T1000 (cell line): ENCODE measurements around the gene EPHB1.
"Not testable (repeated sequence)": the region's sequence is repeated elsewhere in the genome, so short reads cannot be mapped to it uniquely, and the experiment has no call there.

ENCODE experiments used
- DNase-seq: peaks from one replicate; lab custom pipeline; 2025; ENCODE audit warnings: mixed read lengths; lab: John Stamatoyannopoulos, UW

Gene EPHB1

GRCh38 chr3:134777341-134777740 is 17.7 kb upstream of the EPHB1 start:
- DNase-seq, result no peak

GRCh38 chr3:134788283-134788682 is 6.8 kb upstream of the EPHB1 start:
- not testable (repeated sequence) for DNase-seq

- no peak for DNase-seq
Observed at GRCh38 chr3:134790065-134790464, 5.0 kb upstream of the EPHB1 start.

- no peak for DNase-seq
Observed at GRCh38 chr3:134791992-134792391, 3.1 kb upstream of the EPHB1 start.

GRCh38 chr3:134792700-134793099 is 2.4 kb upstream of the EPHB1 start:
- DNase-seq, result no peak

- no peak for DNase-seq
Observed at GRCh38 chr3:134793562-134793961, 1.5 kb upstream of the EPHB1 start.

- no peak for DNase-seq
Observed at GRCh38 chr3:134794323-134794722, 737 bp upstream of the EPHB1 start.

GRCh38 chr3:134795746-134796280 is 753 bp downstream of the EPHB1 start:
- peak; percentile 20 for DNase-seq

- peak; percentile 45 for DNase-seq
Observed at GRCh38 chr3:134796281-134797056, 1.4 kb downstream of the EPHB1 start.

- no peak for DNase-seq
Observed at GRCh38 chr3:134797057-134797740, 2.1 kb downstream of the EPHB1 start.

- DNase-seq, result no peak
Observed at GRCh38 chr3:134797741-134798451, 2.8 kb downstream of the EPHB1 start.

GRCh38 chr3:134798681-134799311 is 3.7 kb downstream of the EPHB1 start:
- DNase-seq, result no peak

- DNase-seq, result peak; percentile 7
Observed at GRCh38 chr3:134799393-134799792, 4.3 kb downstream of the EPHB1 start.

- no peak for DNase-seq
Observed at GRCh38 chr3:134801204-134801958, 6.3 kb downstream of the EPHB1 start.

- DNase-seq, result no peak
Observed at GRCh38 chr3:134802428-134803050, 7.5 kb downstream of the EPHB1 start.

- DNase-seq, result no peak
Observed at GRCh38 chr3:134803051-134803505, 8.0 kb downstream of the EPHB1 start.

- DNase-seq, result no peak
Observed at GRCh38 chr3:134803652-134804051, 8.6 kb downstream of the EPHB1 start.

GRCh38 chr3:134804508-134805480 is 9.7 kb downstream of the EPHB1 start:
- no peak for DNase-seq

GRCh38 chr3:134807189-134807588 is 12.1 kb downstream of the EPHB1 start:
- no peak for DNase-seq

- no peak for DNase-seq
Observed at GRCh38 chr3:134808835-134809234, 13.8 kb downstream of the EPHB1 start.
